ENCODE data around the gene IRF9. TPM values are rescaled to one million over a fixed set of nuclear protein-coding genes. Genes with fewer than 3 reads are reported as not detected.

The IRF9 gene
- total and polyA plus RNA-seq, 12 donors, result 17.7 to 147 (median 36.7) TPM

DNA sequence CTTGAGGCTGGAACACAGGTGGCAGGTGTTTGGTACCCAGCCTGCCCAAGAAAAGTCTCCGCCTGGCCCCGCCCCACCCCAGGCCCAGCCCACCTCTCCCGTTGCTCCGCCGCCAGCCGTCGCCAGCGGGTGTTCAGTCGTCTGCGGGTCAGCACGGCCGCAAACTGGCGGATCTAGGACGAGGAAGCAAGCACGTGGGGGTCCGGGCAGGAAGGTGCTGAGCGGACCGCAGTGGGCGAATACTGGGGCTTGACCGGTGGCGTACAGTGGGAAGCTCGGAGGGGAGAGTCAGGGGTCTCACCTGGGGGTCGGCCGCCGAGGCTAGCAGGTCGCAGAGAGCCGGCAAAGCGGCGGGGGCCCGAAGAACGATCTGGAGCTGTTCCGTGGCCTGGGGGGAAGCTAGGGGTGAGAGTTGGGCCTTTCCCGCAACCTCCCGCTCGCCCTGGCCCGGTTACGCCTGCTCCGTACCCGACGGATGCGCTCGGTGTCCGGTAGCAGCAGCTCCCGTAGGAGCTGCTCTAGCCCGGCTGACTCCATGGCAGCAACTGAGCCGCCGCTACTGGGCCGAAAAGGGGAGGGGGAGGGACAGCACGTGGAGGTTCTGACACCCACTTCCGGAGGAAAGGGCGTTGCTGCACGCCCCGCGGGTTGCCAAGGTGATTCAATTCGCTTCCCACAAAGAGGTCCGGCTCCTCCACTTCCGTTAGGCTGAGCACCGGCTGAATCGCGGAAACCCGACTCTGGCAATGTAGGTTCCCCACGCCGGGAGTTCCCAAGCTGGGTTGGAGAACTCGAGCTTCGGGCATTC is 27.4 kb downstream of the IRF9 start, which contains the start of gene IPO4:
IPO4 (minus strand) TSS at position 566 of the 808 bp plus-strand sequence; CDS start at position 537, 29 bp downstream.
- intact Hi-C loops (cut with DNase I), result loop anchor here in 1 of 10 donors (2.0 kb wide), 1 partner anchor 44 kb away; the partner anchor contains the start of genes GMPR2 and NEDD8
- H3K9me3 ChIP-seq, result no peaks in the 10 kb centered on the region
- peak within 1 kb of the TSS; percentile 58 to 94 (median 68) for H3K4me3 ChIP-seq
- H3K4me1 ChIP-seq, result peaks cover 4 to 24% (median 19%) of the 10 kb centered on the region in 9 donors
- peak within 1 kb of the TSS; percentile 17 to 83 (median 68) for H3K27ac ChIP-seq
- ATAC-seq, result peak; percentile 89 to 98 (median 95)
- peaks cover 0 to 76% (median 27%) of the 10 kb centered on the region in 9 donors for H3K36me3 ChIP-seq
- whole genome bisulfite sequencing, 2 donors, result 0 to 1% methylated on average over 63 to 65 of the region's 65 CpGs
- no peaks in the 10 kb centered on the region for H3K27me3 ChIP-seq
- DNase-seq, result peak; percentile 92 to 97
- TF ChIP-seq, protein P1, sequence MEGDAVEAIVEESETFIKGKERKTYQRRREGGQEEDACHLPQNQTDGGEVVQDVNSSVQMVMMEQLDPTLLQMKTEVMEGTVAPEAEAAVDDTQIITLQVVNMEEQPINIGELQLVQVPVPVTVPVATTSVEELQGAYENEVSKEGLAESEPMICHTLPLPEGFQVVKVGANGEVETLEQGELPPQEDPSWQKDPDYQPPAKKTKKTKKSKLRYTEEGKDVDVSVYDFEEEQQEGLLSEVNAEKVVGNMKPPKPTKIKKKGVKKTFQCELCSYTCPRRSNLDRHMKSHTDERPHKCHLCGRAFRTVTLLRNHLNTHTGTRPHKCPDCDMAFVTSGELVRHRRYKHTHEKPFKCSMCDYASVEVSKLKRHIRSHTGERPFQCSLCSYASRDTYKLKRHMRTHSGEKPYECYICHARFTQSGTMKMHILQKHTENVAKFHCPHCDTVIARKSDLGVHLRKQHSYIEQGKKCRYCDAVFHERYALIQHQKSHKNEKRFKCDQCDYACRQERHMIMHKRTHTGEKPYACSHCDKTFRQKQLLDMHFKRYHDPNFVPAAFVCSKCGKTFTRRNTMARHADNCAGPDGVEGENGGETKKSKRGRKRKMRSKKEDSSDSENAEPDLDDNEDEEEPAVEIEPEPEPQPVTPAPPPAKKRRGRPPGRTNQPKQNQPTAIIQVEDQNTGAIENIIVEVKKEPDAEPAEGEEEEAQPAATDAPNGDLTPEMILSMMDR (IDR thresholded peaks at IDR 0.05), result no peak

DNA sequence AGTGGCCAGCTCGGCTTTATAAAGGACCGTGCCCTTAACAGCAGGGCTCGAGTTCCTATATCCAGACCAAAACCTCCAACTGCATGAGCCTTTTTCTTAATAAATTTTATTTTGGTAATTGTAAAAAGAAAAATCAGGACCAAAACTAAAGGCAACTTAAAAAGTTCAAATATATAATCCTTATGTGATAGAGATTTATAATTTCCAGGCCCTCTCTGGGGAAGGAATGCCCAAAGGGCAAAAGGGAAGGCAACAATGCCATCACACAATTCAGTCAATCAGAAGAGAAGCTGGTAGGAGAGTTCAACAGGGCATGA is 28.0 kb downstream of the IRF9 start:
- TF ChIP-seq, protein P1 (IDR thresholded peaks at IDR 0.05), result no peak
- peak overlapping the region in 8 of 10 donors; percentile 65 to 94 (median 68) for H3K4me3 ChIP-seq
- DNase-seq (no peak), ATAC-seq (no peak)
- peak overlapping the region in 9 of 10 donors; percentile 11 to 83 (median 67) for H3K27ac ChIP-seq
- H3K36me3 ChIP-seq, result peaks cover 0 to 73% (median 24%) of the 10 kb centered on the region in 9 donors
- peaks cover 4 to 27% (median 20%) of the 10 kb centered on the region in 9 donors for H3K4me1 ChIP-seq
- no peaks in the 10 kb centered on the region for H3K27me3 ChIP-seq
- intact Hi-C loops (cut with DNase I), result loop anchor here in 1 of 10 donors (2.0 kb wide), 1 partner anchor 44 kb away; the partner anchor contains the start of genes GMPR2 and NEDD8
- H3K9me3 ChIP-seq, result no peaks in the 10 kb centered on the region
- WGBS, 2 donors, result 4 to 6% methylated on average over 3 of the region's 3 CpGs

DNA sequence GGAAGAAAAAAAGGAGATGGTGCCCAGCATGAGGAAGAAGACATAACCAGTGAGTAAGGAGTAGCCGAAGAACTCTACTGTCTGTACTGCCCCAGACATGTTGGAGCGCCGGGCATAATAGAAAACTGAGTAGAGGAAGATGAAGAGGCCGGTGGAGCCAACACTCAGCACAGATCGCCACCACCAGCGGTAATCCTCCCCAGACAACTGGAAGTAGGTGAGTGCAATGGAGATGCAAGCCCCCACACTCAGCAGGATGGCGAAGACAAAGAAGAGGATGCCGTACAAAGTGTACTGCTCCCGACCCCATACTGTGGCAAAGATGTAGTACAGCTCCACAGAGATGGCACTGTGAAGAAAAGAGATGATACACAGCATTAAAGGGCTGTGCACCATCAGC is 28.4 kb downstream of the IRF9 start:
- no peak for ATAC-seq
- Histone ChIP-seq H3K27me3 (no peaks in the 10 kb centered on the region), H3K4me3 (no peak overlapping the region), H3K36me3 (peaks cover 0 to 70% (median 19%) of the 10 kb centered on the region in 9 donors), H3K9me3 (no peaks in the 10 kb centered on the region), H3K4me1 (peaks cover 4 to 31% (median 24%) of the 10 kb centered on the region in 9 donors), H3K27ac (peak overlapping the region in 5 of 10 donors; percentile 57 to 83 (median 74))
- WGBS, 2 donors, result 92 to 94% methylated on average over 9 of the region's 9 CpGs
- no peak for DNase-seq
- TF ChIP-seq, protein P1 (IDR thresholded peaks at IDR 0.05), result no peak
- intact Hi-C loops (cut with DNase I), result loop anchor here in 1 of 10 donors (2.0 kb wide), 1 partner anchor 43 kb away; the partner anchor contains the start of genes GMPR2 and NEDD8

DNA sequence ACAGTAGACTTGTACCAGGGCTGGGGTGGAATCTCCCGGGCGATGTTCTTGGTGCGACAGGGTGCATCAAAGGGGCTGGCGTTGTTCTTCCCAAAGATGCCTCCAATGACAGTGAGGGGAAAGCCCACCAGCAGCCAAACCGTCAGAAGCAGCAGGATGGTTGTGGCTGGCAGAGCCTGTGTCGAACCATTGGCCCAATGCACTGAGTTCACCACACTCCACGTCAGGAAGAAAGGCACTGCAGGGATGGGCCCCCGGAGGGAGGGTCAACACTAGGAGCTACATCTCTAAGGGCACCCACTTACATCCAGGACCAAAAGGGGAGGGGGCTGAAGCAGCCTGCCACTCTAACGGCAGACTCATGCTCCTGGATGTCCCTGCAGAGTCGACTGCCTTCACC is 29.4 kb downstream of the IRF9 start:
- H3K4me1 ChIP-seq, result peaks cover 4 to 37% (median 31%) of the 10 kb centered on the region in 9 donors
- no peak overlapping the region for H3K4me3 ChIP-seq
- no peaks in the 10 kb centered on the region for H3K27me3 ChIP-seq
- WGBS, 2 donors, result 89 to 92% methylated on average over 10 of the region's 10 CpGs
- DNase-seq (no peak), ATAC-seq (no peak)
- no peaks in the 10 kb centered on the region for H3K9me3 ChIP-seq
- TF ChIP-seq, protein P1 (IDR thresholded peaks at IDR 0.05), result no peak
- peaks cover 0 to 61% (median 15%) of the 10 kb centered on the region in 9 donors for H3K36me3 ChIP-seq
- intact Hi-C loops (cut with DNase I), result no loop called here
- H3K27ac ChIP-seq, result no peak overlapping the region
